Kasumi-1 (cell line): ENCODE measurements around the gene FGL2.
"Not testable (repeated sequence)": the region's sequence is repeated elsewhere in the genome, so short reads cannot be mapped to it uniquely, and the experiment has no call there.

Source experiments
- DNase-seq, 2 experiments: peaks; one replicate each; lab custom pipeline; 2025; lab: John Stamatoyannopoulos, UW

Gene FGL2

DNA sequence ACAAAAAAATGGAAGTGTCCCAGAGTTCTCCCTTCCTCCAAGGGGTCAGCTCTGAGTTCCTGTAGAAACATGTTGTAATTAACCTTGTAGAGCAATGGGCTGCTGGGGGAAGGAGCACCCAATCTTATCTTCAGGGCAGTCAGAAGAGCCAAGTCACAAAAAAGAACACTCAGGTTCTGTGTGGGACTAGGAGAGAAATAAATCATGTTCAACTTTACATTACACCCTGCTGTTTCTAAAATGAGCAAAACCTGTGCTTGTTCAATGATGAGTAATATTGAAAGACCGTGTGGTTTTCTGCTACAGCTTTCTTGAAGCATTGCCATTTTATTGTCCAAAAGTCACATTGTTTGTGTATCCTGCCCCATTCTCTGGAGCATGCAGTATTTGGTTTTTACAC, 42.6 kb downstream of the FGL2 start:
- DNase-seq: not testable (repeated sequence)

DNA sequence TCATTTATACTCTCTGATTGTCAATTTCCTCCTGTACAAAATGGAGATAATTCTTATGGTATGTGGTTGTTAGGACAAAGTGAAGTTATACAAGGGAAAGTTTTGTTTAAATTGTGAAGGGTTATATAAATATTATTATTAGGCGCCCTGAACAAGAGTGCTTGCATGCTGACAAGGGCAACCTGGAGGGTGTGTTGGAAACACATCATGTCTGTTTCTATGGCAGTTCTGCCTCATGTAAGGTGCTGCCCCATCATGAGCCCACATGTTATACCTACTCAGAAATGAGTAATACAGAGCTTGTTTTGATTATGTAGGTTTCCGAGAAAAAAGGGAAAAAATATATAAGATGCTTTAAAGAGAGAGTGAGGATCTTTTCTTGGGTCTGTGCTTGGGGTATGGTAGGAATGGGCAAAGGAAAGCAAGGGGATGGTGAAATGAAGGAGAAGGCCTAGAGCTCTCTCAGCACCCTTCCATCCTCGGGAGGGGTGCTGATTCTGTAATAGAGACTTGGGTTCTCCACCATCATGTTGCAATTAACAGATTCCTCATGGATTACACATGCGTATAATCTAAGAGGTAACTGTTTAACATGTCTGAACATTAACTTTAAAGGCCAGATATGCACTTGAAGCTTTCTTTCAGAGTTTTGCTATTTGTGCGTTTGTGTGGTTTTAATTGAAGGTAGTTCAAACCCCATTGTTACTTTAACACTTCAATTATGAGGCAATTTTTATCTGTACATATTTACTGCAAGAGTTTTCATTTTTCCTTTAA, 43.8 kb downstream of the FGL2 start:
- not testable (repeated sequence) for DNase-seq

DNA sequence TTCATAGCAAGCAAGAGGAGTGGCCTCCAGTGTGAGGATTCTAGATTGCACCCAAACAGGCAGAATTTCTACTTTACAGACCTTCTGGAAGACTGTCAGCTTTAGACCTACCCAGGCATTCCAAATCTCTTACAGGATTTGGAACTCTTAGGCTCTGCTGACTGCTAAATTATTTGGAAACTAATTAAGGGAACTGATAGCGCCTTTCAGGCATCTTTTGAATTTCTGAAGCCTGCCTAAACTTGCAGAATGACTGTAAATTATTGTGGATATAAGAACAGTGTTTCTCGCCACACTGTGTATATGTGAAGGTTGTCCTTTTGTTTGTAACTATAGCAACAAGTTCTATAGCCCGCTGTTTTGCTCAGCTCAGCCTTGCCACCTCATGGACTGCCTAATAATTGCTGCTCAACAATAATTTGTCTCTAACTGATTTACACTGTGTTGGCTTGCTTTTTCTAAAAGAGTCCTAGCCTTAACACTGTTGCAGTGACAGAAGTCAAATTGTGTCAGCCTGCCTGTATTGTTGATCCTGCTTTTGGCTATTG, 44.6 kb downstream of the FGL2 start:
- not testable (repeated sequence) for DNase-seq

DNA sequence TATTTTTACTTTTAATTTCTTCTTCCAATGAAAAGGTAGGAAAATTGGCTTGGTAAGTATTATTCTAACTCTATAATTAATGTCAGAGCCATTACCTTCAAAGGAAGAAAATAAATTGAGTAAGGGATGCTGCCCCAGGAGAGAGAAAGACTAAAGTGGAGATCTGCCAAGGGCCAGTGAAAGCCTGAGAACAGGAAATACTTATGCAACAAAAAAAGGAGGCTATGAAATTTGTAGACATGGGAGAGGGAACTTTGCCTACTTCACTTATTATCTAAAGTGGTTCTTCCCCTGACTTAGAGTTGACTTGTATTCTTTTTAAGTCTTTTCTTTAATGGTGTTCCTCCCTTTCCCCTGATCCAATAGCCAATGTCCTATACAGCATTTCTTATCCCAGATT, 47.4 kb downstream of the FGL2 start:
- DNase-seq: not testable (repeated sequence)
